HepG2 (cell line): ENCODE data around the gene OSER1. TPM values are rescaled to one million over a fixed set of nuclear protein-coding genes. Genes with fewer than 3 reads are reported as not detected.
A peak's percentile ranks its signal among the peaks of the same experiment; 100 is the strongest.
"Not testable (repeated sequence)": the region's sequence is repeated elsewhere in the genome, so short reads cannot be mapped to it uniquely, and the experiment has no call there.

Experiments
- ATAC-seq: fragments of 200-7000 bp; cut with Tn5 transposase; 3 replicates; pipeline ENCODE4 v1.9.1; 2020; ENCODE audit warnings: mild to moderate bottlenecking, moderate library complexity
- BruUV-seq: library from RNA; stranded (reverse); fragments of 400-500 nt; replicated peaks from 2 replicates; lab custom pipeline; 2021; lab: Mats Ljungman, UMichigan
- CTCF ChIA-PET: fragments of 300-600 bp; formaldehyde crosslinking; extraction: SDS; loops from one replicate; lab custom pipeline; 2021; ENCODE audit warnings: low total read pairs, inconsistent platforms, low intra/inter-chr PET ratio; lab: Yijun Ruan, JAX
- POLR2A ChIA-PET: fragments of 350-600 bp; sonication (Branson Sonifier 250); formaldehyde crosslinking; loops from one replicate; lab custom pipeline; 2020; ENCODE audit warnings: antibody characterized with exemption, inconsistent platforms; lab: Yijun Ruan, JAX
- DNase-seq: peaks from one replicate; pipeline ENCODE4 v3.0.0-alpha.2; 2015; ENCODE audit warnings: low spot score
- FAIRE-seq: peaks from 3 replicates; lab custom pipeline; 2011; peaks lifted over from hg19 to GRCh38; lab: Jason Lieb, UNC
- H2AFZ ChIP-seq: one replicate; pipeline ENCODE4 v1.6.1; 2011; ENCODE audit warnings: low read length, inconsistent platforms
- H3K27ac ChIP-seq: fragments of 300-600 bp; 3 replicates; pipeline ENCODE4 v1.8.0; 2011; ENCODE audit warnings: mixed run types, mild to moderate bottlenecking, mixed read lengths, low read length, inconsistent platforms; ENCODE audit not compliant: insufficient read depth; ENCODE audit errors: extremely low read length
- H3K27me3 ChIP-seq, 2 experiments: fragments of 200-600 bp in 1 of 2; 2 replicates in 1 of 2; 3 replicates in 1 of 2; pipeline versions ENCODE4 v1.6.0 to v1.8.0; 2011; ENCODE audit warnings: low read length in 2 of 2, mild to moderate bottlenecking in 2 of 2, moderate library complexity in 2 of 2, inconsistent platforms in 1 of 2; ENCODE audit not compliant: insufficient read depth in 2 of 2, control insufficient read depth in 1 of 2
- H3K36me3 ChIP-seq, 2 experiments: fragments of 200-600 bp in 1 of 2; replicated peaks in 1 of 2; 2 replicates in 1 of 2; 3 replicates in 1 of 2; pipeline versions ENCODE4 v1.5.1 to v1.8.0; 2011; ENCODE audit warnings: low read length in 2 of 2, inconsistent platforms in 1 of 2; ENCODE audit not compliant: insufficient read depth in 2 of 2, control insufficient read depth in 1 of 2
- H3K4me1 ChIP-seq: 2 replicates; pipeline ENCODE4 v1.5.1; 2012; ENCODE audit warnings: low read length, inconsistent platforms; ENCODE audit not compliant: insufficient read depth
- H3K4me2 ChIP-seq: 2 replicates; pipeline ENCODE4 v1.6.0; 2011; ENCODE audit warnings: low read depth, low read length, inconsistent platforms
- H3K4me3 ChIP-seq, 3 experiments: fragments of 200-600 bp in 1 of 3; sonication (generic), shearing (Covaris generic) in 1 of 3; replicated peaks in 1 of 3; 2 replicates each; pipeline ENCODE4 v1.5.1; 2011 to 2016; ENCODE audit warnings: low read length in 3 of 3, inconsistent platforms in 2 of 3, low read depth in 2 of 3, mild to moderate bottlenecking in 2 of 3, control low read depth in 1 of 3, mixed read lengths in 1 of 3; ENCODE audit not compliant: insufficient read depth in 1 of 3
- H3K79me2 ChIP-seq: one replicate; pipeline ENCODE4 v1.6.1; 2011; ENCODE audit warnings: low read length, inconsistent platforms; ENCODE audit not compliant: insufficient read depth
- H3K9ac ChIP-seq: 2 replicates; pipeline ENCODE4 v1.6.0; 2011; ENCODE audit warnings: mild to moderate bottlenecking, low read depth, low read length, inconsistent platforms; ENCODE audit not compliant: insufficient read depth
- H3K9me3 ChIP-seq: 2 replicates; pipeline ENCODE4 v1.5.1; 2012; ENCODE audit warnings: mild to moderate bottlenecking, low read length
- H4K20me1 ChIP-seq: 2 replicates; pipeline ENCODE4 v1.6.0; 2011; ENCODE audit warnings: inconsistent platforms, mild to moderate bottlenecking, low read length, moderate library complexity; ENCODE audit not compliant: insufficient read depth
- EP300 ChIP-seq, 3 experiments: sonication (generic) in 1 of 3; formaldehyde crosslinking in 1 of 3; IDR thresholded peaks; 2 replicates each; pipeline versions ENCODE4 v1.5.1 to v1.6.1; 2011 to 2020; ENCODE audit warnings: low read depth in 2 of 3, low read length in 2 of 3, borderline replicate concordance in 1 of 3, improper control_type of control experiment in 1 of 3, mild to moderate bottlenecking in 1 of 3, missing genetic modification reagents in 1 of 3, moderate library complexity in 1 of 3
- HIC2 ChIP-seq: sonication (generic); formaldehyde crosslinking; IDR thresholded peaks from 2 replicates; pipeline ENCODE4 v1.9.0; 2022; ENCODE audit warnings: low read depth, missing genetic modification reagents
- MTA1 ChIP-seq: sonication (generic); formaldehyde crosslinking; IDR thresholded peaks from 2 replicates; pipeline ENCODE4 v1.4.0; 2020; ENCODE audit warnings: missing genetic modification reagents, mild to moderate bottlenecking, borderline replicate concordance
- RBFOX2 ChIP-seq: fragments of 200-400 bp; formaldehyde crosslinking; IDR thresholded peaks from 2 replicates; pipeline ENCODE4 v1.6.1; 2017; ENCODE audit warnings: low read depth, mild to moderate bottlenecking, low read length
- TEF ChIP-seq: sonication (generic); formaldehyde crosslinking; IDR thresholded peaks from 2 replicates; pipeline ENCODE4 v1.5.0; 2020; ENCODE audit warnings: missing genetic modification reagents
- TFE3 ChIP-seq: IDR thresholded peaks from 2 replicates; pipeline ENCODE4 v1.6.1; 2016
- ZNF143 ChIP-seq: sonication (generic); formaldehyde crosslinking; IDR thresholded peaks from 2 replicates; pipeline ENCODE4 v1.4.0; 2020; ENCODE audit warnings: missing genetic modification reagents
- ZNF768 ChIP-seq: sonication (generic); formaldehyde crosslinking; IDR thresholded peaks from 2 replicates; pipeline ENCODE4 v1.4.0; 2020; ENCODE audit warnings: missing genetic modification reagents
- WGBS: methylation state at CpG from one replicate; pipeline ENCODE4 v1.1.6; 2017; ENCODE audit warnings: low lambda C conversion rate; 5-methylcytosine and 5-hydroxymethylcytosine counted together
- in situ Hi-C: cut with HindIII; loops from 2 replicates; pipeline ENCODE4 v1.10.0; 2017; ENCODE audit warnings: low pct_unique_long_range_greater_than_20kb; ENCODE audit not compliant: extremely low pct_ligation_motif_present
- intact Hi-C: fragments of 100-400 bp; cut with micrococcal nuclease; formaldehyde crosslinking; loops from one replicate; pipeline ENCODE4 v1.10.0; 2022; ENCODE audit not compliant: unreplicated experiment
- polyA plus RNA-seq, 8 experiments: library from polyadenylated mRNA; depleted of rRNA in 3 of 8; stranded (reverse) in 7 of 8; unstranded in 1 of 8; fragments of >200 nt; fragmentation: Illumina TruSeq in 4 of 8; extraction: Trizol in 4 of 8; gene quantifications; 2 replicates each; pipeline versions ENCODE4 v1.2.1 to v1.2.3, GENCODE V29; 2011 to 2016; ENCODE audit warnings: low read depth in 4 of 8, missing spikeins in 1 of 8, mixed read lengths in 1 of 8; ENCODE audit not compliant: insufficient read depth in 1 of 8
- total RNA-seq, 5 experiments: library from RNA; depleted of rRNA; stranded (reverse); fragments of >200 nt; fragmentation: Illumina TruSeq; extraction: Trizol; gene quantifications; 2 replicates each; pipeline ENCODE4 v1.2.3, GENCODE V29; 2016; ENCODE audit warnings: low read depth in 1 of 5
- TF ChIP-seq, protein P1 (sequence below): sonication (generic); formaldehyde crosslinking; IDR thresholded peaks from 2 replicates; pipeline ENCODE4 v1.8.0; 2022; ENCODE audit warnings: missing genetic modification reagents, mild to moderate bottlenecking, borderline replicate concordance
- TF ChIP-seq, protein P2 (sequence below): sonication (generic); formaldehyde crosslinking; conservative IDR thresholded peaks from 2 replicates; pipeline ENCODE4 v1.8.0; 2022; ENCODE audit warnings: low read depth, missing genetic modification reagents

Gene OSER1
- total and polyA plus RNA-seq, 2 of the 13 experiments (the other 11 are each of a cell fraction or from before 2014, with no cell fraction given): 71.2 to 71.5 TPM

DNA sequence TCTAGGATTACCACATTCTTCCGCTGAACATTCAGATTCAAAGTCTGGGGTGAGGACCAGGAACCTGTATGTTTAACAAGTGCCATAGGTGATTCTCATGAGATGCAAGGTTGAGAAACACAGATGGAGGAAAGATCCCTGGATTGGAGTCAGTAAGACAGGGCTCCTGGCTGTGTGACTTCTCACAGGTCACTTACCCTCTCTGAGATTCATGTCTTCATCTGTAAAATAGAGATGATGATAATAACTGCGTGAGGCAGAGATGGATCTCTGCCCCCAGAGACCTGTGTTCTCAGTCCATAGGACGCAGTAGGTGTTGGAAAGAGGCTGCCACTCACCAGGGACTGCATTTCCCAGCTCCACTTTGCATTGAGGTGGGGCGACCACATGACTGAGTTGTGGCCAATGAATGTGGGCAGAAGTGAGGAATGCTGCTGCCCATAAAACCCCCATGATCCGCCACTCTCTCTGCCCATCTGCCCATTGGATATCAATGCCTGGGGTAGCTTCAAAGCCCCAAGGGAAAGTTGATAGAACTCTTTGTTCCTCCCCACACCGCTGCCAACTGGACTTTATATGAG is 23.0 kb upstream of the OSER1 start (continued):
- TF ChIP-seq, protein P1, sequence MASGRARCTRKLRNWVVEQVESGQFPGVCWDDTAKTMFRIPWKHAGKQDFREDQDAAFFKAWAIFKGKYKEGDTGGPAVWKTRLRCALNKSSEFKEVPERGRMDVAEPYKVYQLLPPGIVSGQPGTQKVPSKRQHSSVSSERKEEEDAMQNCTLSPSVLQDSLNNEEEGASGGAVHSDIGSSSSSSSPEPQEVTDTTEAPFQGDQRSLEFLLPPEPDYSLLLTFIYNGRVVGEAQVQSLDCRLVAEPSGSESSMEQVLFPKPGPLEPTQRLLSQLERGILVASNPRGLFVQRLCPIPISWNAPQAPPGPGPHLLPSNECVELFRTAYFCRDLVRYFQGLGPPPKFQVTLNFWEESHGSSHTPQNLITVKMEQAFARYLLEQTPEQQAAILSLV (CRISPR knock-in tag): no peak
- peak; percentile 82 for TF ChIP-seq ZNF768 (CRISPR knock-in tag)
- no peak for TF ChIP-seq RBFOX2
- TF ChIP-seq TEF (CRISPR knock-in tag): no peak
- TF ChIP-seq, protein P2, sequence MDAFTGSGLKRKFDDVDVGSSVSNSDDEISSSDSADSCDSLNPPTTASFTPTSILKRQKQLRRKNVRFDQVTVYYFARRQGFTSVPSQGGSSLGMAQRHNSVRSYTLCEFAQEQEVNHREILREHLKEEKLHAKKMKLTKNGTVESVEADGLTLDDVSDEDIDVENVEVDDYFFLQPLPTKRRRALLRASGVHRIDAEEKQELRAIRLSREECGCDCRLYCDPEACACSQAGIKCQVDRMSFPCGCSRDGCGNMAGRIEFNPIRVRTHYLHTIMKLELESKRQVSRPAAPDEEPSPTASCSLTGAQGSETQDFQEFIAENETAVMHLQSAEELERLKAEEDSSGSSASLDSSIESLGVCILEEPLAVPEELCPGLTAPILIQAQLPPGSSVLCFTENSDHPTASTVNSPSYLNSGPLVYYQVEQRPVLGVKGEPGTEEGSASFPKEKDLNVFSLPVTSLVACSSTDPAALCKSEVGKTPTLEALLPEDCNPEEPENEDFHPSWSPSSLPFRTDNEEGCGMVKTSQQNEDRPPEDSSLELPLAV (CRISPR knock-in tag): no peak
- no peak for TF ChIP-seq EP300 (IDR thresholded peaks at IDR 0.05; ENCODE audit: low read depth in 2 of 2, low read length in 2 of 2)
- TF ChIP-seq EP300 (CRISPR knock-in tag; IDR thresholded peaks at IDR 0.05; ENCODE audit: borderline replicate concordance): no peak
- 0 out of 2 replicates have a peak, but pooled peaks have one; percentile 31 for TF ChIP-seq ZNF143 (CRISPR knock-in tag)
- no peak for TF ChIP-seq MTA1 (CRISPR knock-in tag)
- no peak for TF ChIP-seq HIC2 (CRISPR knock-in tag)
- no peak for TF ChIP-seq TFE3 (CRISPR knock-in tag)
- TF ChIP-seq, all 625 proteins: peak for 4

GRCh38 chr20:44232469-44232856 is 21.9 kb upstream of the OSER1 start:
- H3K36me3 ChIP-seq, H3K4me3 ChIP-seq, in situ Hi-C loops, H3K4me2 ChIP-seq, ATAC-seq, H2AFZ ChIP-seq, BruUV-seq, H3K9ac ChIP-seq, H3K27me3 ChIP-seq, H3K27ac ChIP-seq, FAIRE-seq, DNase-seq, intact Hi-C loops, H3K9me3 ChIP-seq, H3K79me2 ChIP-seq, H4K20me1 ChIP-seq: not testable (repeated sequence)
- peaks cover 29% of the 10 kb centered on the region for H3K4me1 ChIP-seq
- CTCF ChIA-PET: interaction anchor here (0.8 kb wide), 1 partner anchor 79 kb away, joined by 3 read pairs; no protein-coding TSS in a partner anchor
- POLR2A ChIA-PET: interaction anchor here (2.0 kb wide), 1 partner anchor 79 kb away, joined by 6 read pairs; the partner anchor contains the start of gene FITM2
- 69% methylated on average over 4 of the region's 4 CpGs for WGBS
